ENCODE data around the gene CAB39. TPM values are rescaled to one million over a fixed set of nuclear protein-coding genes. Genes with fewer than 3 reads are reported as not detected.
"Not testable (repeated sequence)": the region's sequence is repeated elsewhere in the genome, so short reads cannot be mapped to it uniquely, and the experiment has no call there.

The CAB39 gene
- total RNA-seq, 4 donors from 2014 or later, result 61.2 to 110 (median 90.3) TPM

DNA sequence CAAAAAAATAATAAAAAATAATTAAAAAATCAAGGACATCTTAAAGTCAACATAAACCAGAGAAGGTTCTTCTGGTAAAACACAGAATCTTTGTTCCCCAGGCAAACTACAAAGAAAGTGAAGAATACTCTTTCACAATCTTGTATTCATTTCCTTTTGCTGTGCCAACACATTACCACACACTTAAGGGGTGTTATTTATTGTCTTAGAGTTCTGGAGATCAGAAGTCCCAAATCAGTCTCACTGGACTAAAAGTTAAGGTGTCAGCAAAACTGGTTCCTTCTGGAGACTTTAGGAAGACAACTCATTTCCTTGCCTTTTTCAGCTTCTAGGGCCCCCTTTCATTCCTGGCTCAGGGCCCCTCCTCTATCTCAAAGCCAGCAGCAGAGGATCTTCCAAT is 12.2 kb upstream of the CAB39 start:
- DNase-seq (ENCODE audit: low spot score) (no peak), ATAC-seq (ENCODE audit: low FRiP score) (no peak)
- TF ChIP-seq, protein P1, sequence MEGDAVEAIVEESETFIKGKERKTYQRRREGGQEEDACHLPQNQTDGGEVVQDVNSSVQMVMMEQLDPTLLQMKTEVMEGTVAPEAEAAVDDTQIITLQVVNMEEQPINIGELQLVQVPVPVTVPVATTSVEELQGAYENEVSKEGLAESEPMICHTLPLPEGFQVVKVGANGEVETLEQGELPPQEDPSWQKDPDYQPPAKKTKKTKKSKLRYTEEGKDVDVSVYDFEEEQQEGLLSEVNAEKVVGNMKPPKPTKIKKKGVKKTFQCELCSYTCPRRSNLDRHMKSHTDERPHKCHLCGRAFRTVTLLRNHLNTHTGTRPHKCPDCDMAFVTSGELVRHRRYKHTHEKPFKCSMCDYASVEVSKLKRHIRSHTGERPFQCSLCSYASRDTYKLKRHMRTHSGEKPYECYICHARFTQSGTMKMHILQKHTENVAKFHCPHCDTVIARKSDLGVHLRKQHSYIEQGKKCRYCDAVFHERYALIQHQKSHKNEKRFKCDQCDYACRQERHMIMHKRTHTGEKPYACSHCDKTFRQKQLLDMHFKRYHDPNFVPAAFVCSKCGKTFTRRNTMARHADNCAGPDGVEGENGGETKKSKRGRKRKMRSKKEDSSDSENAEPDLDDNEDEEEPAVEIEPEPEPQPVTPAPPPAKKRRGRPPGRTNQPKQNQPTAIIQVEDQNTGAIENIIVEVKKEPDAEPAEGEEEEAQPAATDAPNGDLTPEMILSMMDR (IDR thresholded peaks at IDR 0.05), result no peak

DNA sequence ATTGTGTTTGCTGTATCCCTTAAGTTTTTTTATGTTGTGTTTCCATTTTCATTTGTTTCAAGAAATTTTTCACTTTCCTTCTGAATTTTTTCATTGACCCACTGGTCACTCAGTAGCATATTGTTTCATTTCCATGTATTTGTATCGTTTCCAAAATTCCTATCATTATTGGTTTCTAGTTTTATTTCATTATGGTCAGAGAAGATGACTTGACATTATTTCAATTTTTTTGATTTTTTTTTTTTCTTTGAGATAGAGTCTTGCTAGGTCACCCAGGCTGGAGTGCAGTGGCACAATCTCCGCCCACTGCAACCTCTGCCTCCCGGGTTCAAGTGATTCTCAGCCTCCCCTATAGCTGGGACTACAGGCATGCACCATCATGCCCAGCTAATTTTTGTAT is 11.3 kb upstream of the CAB39 start:
- TF ChIP-seq, protein P1 (IDR thresholded peaks at IDR 0.05), result no peak
- DNase-seq (ENCODE audit: low spot score) (no peak), ATAC-seq (ENCODE audit: low FRiP score) (no peak)

DNA sequence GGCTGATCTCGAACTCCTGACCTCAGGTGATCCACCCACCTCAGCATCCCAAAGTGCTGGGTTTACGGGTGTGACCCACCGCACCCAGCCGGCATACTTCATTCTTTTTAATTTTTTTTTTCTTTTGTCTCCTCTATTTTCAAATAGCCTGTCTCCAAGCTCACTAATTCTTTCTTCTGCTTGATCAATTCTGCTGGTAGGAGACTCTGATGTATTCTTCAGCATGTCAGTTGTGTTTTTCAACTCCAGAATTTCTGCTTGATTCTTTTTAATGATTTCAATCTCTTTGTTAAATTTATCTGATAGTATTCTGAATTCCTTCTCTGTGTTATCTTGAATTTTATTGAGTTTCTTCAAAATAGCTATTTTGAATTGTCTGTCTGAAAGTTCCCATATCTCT is 10.2 kb upstream of the CAB39 start:
- DNase-seq (ENCODE audit: low spot score); ATAC-seq (ENCODE audit: low FRiP score): not testable (repeated sequence)

DNA sequence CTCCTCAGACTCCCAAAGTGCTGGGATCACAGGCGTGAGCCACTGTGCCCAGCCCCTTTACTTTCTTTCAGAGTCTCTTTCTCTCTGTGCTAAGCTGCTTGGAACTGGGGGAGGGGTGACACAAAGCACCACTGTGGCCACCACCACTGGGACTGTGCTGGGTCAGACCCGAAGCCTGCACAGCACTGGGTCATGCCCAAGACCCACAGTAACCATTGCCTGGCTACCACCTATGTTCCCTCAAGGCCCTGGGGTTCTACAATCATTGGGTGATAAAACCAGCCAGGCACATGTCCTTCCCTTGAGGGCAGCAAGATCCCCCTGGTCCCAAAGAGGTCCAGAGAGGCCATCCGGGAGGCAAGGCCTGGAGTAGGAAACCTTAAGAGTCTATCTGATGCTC is 9.1 kb upstream of the CAB39 start:
- DNase-seq (ENCODE audit: low spot score) (no peak), ATAC-seq (ENCODE audit: low FRiP score) (no peak)
- TF ChIP-seq, protein P1 (IDR thresholded peaks at IDR 0.05), result no peak

DNA sequence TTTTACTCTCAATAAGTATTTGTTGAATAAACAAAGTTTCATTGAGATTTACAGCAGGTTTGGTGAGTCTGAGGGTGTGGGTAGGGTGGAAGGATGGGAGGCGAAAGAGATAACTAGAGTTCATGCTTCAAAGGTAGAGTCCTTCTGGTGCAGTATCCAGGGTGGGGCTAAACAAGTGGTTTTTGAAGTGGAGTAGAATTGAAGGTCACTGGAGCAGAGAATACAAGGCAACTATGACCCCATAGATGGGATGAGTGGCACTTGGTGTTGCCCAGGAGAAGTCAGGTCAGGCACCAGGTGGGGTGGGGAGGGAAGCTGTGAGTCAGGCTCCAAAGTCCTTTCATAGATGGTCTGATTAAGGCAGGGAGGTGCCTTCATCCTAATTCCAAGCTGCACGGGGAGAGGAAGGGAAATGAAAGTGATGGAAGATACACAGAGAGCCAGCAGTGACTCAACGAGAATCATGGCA is 6.6 kb upstream of the CAB39 start:
- TF ChIP-seq, protein P1 (IDR thresholded peaks at IDR 0.05), result no peak
- ATAC-seq (ENCODE audit: low FRiP score) (no peak), DNase-seq (ENCODE audit: low spot score) (no peak)

DNA sequence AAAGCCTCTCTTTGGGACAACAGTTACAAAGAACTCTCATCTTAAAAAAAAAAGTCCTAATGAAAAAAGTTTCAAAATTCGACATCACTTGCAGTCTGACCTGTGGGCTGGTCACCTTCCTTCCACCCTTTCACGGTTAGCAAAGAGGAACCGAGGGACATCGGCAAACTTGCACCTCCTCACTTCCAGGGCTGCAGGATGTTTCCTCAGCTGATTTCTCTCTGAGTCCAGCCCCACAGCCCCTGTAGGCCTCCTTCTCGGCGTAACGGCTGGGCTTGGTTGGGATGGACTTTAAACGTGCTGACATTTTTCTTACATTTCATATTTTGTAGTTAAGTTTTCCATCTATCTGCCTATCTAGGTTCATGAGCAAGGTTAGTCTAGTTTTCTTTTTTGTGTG is 5.7 kb upstream of the CAB39 start:
- TF ChIP-seq, protein P1 (IDR thresholded peaks at IDR 0.05), result no peak
- DNase-seq (ENCODE audit: low spot score) (no peak), ATAC-seq (ENCODE audit: low FRiP score) (no peak)

DNA sequence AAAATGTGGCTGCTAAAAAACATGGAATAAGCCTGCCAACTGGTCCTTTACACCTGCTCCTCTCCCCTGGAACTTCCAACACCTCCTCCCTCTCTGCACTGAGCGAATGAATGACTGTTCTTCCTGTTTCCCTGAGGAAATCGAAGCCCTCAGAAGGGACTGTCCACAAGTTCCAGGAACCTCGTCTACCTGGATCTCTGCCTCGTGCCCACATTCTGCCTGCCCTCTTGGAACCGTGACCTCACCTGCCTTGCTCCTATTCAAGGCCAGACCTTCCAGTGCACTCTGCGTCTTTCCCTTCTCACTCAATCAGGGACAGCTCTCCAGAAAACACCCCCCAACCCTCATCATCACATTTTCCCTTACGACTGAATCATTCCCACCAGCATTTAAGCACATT is 4.4 kb upstream of the CAB39 start:
- ATAC-seq (ENCODE audit: low FRiP score) (no peak), DNase-seq (ENCODE audit: low spot score) (no peak)
- TF ChIP-seq, protein P1 (IDR thresholded peaks at IDR 0.05), result no peak

DNA sequence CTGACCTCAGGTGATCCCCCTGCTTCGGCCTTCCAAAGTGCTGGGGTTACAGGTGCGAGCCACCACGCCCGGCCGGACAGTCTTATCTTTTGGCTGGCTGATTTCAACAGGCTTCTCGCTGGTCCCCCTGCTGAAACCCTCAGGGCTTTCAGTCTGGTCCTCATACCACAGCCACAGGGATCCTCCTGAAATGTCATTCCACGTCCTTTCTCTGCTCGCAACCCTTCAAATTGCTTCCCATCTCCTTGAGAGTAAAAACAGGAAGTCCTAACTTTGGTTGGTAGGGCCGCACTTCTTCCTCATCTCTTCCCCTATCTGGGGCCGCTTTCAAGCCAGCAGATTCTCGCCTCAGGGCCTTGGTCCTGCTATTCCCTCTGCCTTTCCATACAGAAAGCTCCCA is 1.4 kb upstream of the CAB39 start:
- ATAC-seq (ENCODE audit: low FRiP score) (no peak), DNase-seq (ENCODE audit: low spot score) (no peak)
- TF ChIP-seq, protein P1 (IDR thresholded peaks at IDR 0.05), result no peak

Data from omental fat pad (tissue), 4 donors.